GM20000 (cell line): ENCODE data around the gene CLDND2.

ENCODE experiments used
- DNase-seq: peaks from one replicate; pipeline ENCODE4 v3.0.0; 2012; ENCODE audit warnings: low spot score
- CTCF ChIP-seq: IDR thresholded peaks from 2 replicates; pipeline ENCODE4 v1.5.1; 2012; ENCODE audit warnings: mild to moderate bottlenecking, control low read depth; ENCODE audit errors: extremely low read depth, missing control alignments

The CLDND2 gene

DNA sequence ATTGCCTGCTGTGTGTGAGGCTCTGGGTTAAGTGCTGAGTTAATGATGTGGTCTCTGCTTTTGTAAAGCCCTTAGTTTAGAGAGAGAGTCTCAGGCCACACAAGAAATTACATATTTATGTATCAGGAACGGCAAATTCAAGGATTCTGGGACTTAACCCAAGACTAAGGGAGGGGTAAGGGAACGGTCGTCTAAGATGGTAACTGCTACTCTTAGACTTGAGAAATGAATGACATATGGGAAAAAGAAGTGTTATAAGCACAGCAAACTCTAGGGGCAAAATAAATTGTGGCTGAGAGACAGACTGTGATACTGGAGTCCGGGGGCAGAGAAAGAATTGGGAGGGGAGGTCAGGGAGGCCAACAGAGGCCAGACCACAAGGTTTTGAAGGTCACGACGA lies 37.1 kb downstream of the CLDND2 start:
- TF ChIP-seq CTCF, result no peak
- DNase-seq, result no peak

- no peak for DNase-seq
- TF ChIP-seq CTCF, result no peak
Observed at GRCh38 chr19:51331193-51331592, 37.6 kb downstream of the CLDND2 start.

DNA sequence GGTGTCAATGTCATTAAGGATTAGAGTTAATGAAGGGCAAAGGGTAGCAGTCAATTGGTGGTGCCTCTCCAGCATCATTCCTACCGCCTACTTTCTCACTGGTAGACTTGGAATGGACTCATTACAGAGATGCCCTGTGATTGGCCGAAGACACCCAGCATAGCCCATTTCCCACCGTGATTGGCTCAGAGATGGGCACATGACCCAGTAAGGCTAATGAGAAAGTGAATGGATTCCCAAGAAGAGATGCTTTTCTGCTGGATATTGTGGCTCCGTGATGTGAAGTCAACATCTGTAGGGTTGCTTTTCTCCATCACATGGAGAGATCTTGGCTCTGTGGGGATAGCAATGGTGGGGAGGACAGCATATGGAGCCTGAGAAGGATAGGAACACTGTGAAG lies 38.4 kb downstream of the CLDND2 start:
- TF ChIP-seq CTCF, result no peak
- DNase-seq, result no peak

GRCh38 chr19:51329411-51329810 lies 39.4 kb downstream of the CLDND2 start:
- no peak for DNase-seq
- TF ChIP-seq CTCF, result no peak

GRCh38 chr19:51327066-51328001 lies 41.5 kb downstream of the CLDND2 start:
- TF ChIP-seq CTCF, result peak; percentile 17
- DNase-seq, result peak; percentile 91

GRCh38 chr19:51326216-51327065 lies 42.4 kb downstream of the CLDND2 start:
- no peak for DNase-seq
- no peak for TF ChIP-seq CTCF
